Measurements from ENCODE around the gene NT5C2. TPM values are rescaled to one million over a fixed set of nuclear protein-coding genes. Genes with fewer than 3 reads are reported as not detected.

NT5C2 gene
- total RNA-seq, 1 experiment from 2014 or later: 76.1 TPM

DNA sequence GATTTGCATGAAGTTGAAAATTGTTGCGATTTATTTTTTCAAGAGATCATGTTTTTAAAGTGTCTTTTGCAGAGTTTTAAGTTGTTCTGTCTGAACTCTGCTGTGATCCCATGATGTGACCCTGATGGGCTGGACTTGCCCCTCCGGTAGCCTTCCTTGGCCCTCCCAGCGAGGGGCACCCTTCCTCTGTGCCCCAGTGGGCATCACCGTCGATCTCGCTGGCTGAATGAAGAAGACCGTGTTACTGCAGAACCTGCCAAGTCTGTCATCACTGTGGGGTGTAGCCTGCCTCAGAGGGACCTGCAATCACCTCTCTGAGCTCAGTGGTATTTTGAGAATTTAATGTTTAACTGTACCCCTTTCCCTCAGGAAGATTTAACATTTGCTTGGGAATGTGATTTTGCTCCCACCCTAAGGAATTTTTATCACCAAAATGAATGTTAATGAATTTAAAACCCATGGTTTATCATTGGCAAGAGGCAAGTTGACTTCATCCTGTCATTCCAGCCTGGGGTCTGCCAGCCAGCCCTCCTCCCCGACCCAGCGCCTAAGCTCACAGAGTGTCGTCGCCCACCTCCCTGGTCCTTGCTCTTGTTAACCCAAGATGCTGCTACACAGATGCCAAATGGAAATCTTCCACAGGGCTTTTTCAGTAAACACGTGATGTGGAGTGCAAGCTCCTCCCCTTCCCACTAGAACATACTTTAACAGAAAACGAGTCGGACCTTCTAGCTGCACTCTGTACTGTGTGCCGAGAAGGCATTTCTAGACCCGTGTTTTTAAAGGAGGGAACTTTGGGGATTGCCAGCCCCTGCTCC is 115.4 kb downstream of the NT5C2 start:
- POLR2A ChIA-PET: no interaction called here
- H3K36me3 Mint-ChIP-seq: peaks cover 15% of the 10 kb centered on the region
- H3K27me3 Mint-ChIP-seq (ENCODE audit: low read depth): no peaks in the 10 kb centered on the region
- H3K4me1 Mint-ChIP-seq: peaks cover 4% of the 10 kb centered on the region; the same call in 1 of the 2 replicates
- H3K4me3 Mint-ChIP-seq: no peak overlapping the region
- DNase-seq (ENCODE audit: low spot score): no peak
- CTCF ChIA-PET: interaction anchor here (0.8 to 1.4 kb wide), 4 partner anchors 160 to 364 kb away, joined by 3 to 11 read pairs (median 4); partner anchors contain the start of genes ARL3 and CNNM2
- peak overlapping the region; percentile 71; the same call in 1 of the 2 replicates for H3K27ac Mint-ChIP-seq
- no peak for TF ChIP-seq ATF1 (CRISPR knock-in tag; IDR thresholded peaks at IDR 0.05)
- no peak for TF ChIP-seq HMGA2 (CRISPR knock-in tag; IDR thresholded peaks at IDR 0.05)
- TF ChIP-seq EMX1 (CRISPR knock-in tag; IDR thresholded peaks at IDR 0.05): no peak
- no peak for TF ChIP-seq ZNF512 (CRISPR knock-in tag; IDR thresholded peaks at IDR 0.05; ENCODE audit: borderline replicate concordance)
- no peak for TF ChIP-seq KAT7 (CRISPR knock-in tag; IDR thresholded peaks at IDR 0.05; ENCODE audit: borderline replicate concordance)
- TF ChIP-seq, protein P1, sequence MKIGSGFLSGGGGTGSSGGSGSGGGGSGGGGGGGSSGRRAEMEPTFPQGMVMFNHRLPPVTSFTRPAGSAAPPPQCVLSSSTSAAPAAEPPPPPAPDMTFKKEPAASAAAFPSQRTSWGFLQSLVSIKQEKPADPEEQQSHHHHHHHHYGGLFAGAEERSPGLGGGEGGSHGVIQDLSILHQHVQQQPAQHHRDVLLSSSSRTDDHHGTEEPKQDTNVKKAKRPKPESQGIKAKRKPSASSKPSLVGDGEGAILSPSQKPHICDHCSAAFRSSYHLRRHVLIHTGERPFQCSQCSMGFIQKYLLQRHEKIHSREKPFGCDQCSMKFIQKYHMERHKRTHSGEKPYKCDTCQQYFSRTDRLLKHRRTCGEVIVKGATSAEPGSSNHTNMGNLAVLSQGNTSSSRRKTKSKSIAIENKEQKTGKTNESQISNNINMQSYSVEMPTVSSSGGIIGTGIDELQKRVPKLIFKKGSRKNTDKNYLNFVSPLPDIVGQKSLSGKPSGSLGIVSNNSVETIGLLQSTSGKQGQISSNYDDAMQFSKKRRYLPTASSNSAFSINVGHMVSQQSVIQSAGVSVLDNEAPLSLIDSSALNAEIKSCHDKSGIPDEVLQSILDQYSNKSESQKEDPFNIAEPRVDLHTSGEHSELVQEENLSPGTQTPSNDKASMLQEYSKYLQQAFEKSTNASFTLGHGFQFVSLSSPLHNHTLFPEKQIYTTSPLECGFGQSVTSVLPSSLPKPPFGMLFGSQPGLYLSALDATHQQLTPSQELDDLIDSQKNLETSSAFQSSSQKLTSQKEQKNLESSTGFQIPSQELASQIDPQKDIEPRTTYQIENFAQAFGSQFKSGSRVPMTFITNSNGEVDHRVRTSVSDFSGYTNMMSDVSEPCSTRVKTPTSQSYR (CRISPR knock-in tag; IDR thresholded peaks at IDR 0.05): no peak
- ATAC-seq: no peak
- no peaks in the 10 kb centered on the region for H3K9me3 Mint-ChIP-seq

DNA sequence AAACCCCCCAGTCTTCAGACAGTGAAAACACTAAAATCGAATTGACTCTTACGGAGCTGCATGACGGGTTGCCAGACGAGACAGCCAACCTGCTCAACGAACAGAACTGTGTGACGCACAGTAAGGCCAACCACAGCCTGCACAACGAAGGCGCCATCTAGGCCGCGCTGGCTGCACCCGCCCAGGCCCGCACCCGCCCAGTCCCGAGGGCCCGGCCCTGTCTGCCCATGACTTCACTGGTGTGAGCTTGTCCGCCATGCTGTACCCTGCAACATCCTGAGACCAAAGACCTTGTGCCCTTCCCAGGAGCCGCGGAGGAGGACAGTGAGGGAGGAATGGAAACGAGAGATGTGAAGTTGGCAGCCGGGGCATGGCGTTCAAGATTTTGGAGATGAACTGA is 116.1 kb downstream of the NT5C2 start:
- TF ChIP-seq FOXK1 (CRISPR knock-in tag; IDR thresholded peaks at IDR 0.05) (no peak), FOXP4 (CRISPR knock-in tag; IDR thresholded peaks at IDR 0.05) (no peak), TEAD1 (CRISPR knock-in tag; IDR thresholded peaks at IDR 0.05) (no peak), GABPB1 (CRISPR knock-in tag; IDR thresholded peaks at IDR 0.05) (no peak), ZNF219 (CRISPR knock-in tag; IDR thresholded peaks at IDR 0.05; ENCODE audit: borderline replicate concordance) (no peak), ZNF425 (CRISPR knock-in tag; conservative IDR thresholded peaks at IDR 0.05) (no peak), SOX15 (CRISPR knock-in tag; IDR thresholded peaks at IDR 0.05) (no peak)
- Mint-ChIP-seq H3K9me3 (no peaks in the 10 kb centered on the region), H3K4me1 (peaks cover 4% of the 10 kb centered on the region; the same call in 1 of the 2 replicates), H3K4me3 (no peak overlapping the region), H3K36me3 (peaks cover 15% of the 10 kb centered on the region), H3K27me3 (ENCODE audit: low read depth) (no peaks in the 10 kb centered on the region), H3K27ac (no peak overlapping the region)
- DNase-seq (ENCODE audit: low spot score) (no peak), ATAC-seq (no peak)
- ChIA-PET POLR2A (no interaction called here), CTCF (interaction anchor here (1.1 to 3.6 kb wide), 5 partner anchors 120 to 363 kb away, joined by 3 to 25 read pairs (median 6); partner anchors contain the start of genes ARL3 and CNNM2)
